HG02884 (cell line): ENCODE measurements around the gene TMSB4X.
A peak's percentile ranks its signal among the peaks of the same experiment; 100 is the strongest.

Experiments used
- ATAC-seq: cut with Tn5 transposase; IDR thresholded peaks from one replicate; pipeline ENCODE4 v1.9.1; 2021; ENCODE audit warnings: mild to moderate bottlenecking, moderate library complexity; ENCODE audit not compliant: unreplicated experiment

Gene TMSB4X

DNA sequence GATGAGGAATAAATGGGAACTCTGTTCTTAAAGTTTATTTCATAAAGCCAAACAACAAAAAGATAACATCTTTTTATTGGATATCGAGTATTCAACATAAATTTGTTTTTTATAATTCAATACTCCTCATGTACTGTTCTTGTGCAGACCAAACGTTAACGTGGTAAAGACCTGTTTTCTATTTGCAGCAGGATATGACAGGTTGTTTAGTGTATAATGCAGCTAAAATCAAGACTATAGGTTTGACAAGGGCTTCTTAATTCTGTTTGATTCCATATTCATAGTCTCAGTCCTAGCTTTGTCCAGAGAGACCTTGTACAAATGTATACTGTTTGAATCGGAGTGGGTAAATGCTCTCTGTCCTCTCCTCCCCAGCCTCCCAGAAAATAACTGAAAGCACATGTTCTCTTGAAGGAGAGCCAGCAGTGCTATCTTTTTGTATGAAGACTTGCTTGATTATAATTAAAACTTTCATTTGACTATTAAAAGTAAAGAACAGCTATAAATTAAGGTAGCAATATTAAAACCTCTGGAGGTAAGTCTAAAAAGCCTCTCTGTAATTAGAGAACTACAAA lies 17.7 kb downstream of the TMSB4X start:
- no peak for ATAC-seq

DNA sequence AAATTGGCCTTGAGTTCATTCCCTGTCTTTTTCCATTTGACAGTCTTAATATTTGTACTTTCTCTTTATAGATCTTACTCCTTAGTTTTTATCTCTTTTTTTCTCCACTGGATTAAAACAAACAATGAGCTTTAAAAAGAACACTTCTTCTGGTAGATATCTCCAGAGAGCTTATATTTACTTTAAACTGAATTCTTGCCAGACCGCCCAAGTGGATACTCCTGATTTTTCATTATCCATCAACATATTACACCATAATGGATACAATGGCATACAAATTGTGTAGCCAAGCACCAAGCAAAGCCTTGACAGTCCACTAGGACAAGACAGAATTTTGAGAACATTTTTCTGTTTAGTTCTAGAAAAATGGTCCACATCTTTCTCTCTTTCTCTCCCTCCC lies 18.9 kb downstream of the TMSB4X start:
- no peak for ATAC-seq

- no peak for ATAC-seq
Observed at GRCh38 chrX:12994321-12994720, 19.4 kb downstream of the TMSB4X start.

DNA sequence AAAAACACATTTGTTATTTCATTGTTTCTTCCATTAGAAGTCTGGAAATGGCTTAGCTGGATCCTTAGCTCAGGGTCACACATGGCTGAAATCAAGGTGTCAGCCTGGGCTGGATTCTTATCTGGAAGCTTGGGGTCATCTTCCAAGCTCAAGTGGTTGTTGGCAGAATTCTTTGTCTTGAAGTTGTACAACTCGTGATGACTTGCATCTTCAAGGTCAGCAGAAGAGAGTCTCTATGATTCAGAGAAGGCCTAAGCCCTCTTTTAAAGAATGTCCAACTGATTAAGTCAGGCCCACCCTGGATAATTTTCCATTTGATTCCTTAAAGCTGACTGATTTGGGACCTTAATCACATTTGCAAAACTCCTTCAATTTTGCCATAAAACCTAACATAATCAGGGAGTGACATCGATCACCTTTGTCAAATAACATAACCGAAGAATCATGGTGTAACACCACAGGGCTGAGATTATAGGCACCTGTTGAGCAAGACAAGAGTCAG lies 22.1 kb downstream of the TMSB4X start:
- ATAC-seq: no peak

DNA sequence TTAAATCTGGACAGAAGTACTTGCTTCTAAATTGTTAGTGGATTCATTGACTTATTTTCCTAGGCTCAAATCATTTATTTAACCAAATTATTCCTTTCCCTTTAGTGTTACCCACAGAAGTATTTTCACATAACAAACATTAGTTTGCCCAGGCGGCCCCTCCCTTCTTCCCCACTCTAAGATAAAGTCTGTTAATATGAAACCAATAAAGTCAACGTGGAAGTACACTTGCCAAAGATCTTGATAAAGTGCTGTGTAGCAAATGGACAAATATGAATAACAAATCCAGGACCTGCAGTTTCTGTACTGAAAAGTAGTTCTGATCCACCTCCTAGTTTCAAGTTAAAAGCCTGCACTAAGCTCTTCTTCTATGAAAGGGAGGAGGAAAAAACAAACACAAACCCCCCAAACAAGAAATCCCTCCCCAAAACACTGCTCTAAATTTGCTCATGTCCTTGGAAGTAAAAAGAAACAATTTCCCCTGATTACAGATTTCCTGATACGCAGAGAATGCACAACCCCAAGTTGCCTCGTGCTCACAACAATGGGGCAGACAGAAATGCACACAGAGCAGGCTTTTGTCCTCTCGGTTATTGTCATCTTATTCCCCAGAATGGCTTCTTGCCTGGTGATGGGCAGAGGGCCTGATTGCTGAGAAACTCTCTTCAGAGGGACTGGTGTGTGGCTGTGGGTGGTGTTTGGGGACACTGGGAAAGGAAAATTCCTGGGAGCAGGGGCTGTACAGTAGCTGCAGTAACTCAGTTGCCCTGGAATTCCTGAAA lies 23.2 kb downstream of the TMSB4X start:
- ATAC-seq: no peak

DNA sequence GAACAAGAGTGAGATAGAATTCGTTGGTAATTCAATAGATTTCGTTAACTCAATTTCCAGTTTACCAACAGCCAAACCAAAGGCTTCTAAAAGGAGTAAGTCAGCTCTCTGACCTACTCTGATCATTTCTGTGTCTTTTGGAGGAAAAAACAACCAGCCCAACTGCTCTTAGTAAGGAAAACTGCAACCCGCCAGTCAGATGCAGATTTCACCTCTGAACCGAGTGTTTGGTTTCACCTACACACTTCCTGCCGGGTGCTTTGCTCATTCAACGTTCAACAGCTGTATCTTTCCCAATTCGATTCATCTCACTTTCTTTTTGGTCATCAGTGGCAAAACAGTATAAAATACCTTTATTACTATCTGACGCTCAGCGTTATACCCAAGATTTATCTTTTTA lies 24.5 kb downstream of the TMSB4X start:
- no peak for ATAC-seq

- ATAC-seq: peak; percentile 37
Observed at GRCh38 chrX:13000301-13000811, 25.4 kb downstream of the TMSB4X start.

DNA sequence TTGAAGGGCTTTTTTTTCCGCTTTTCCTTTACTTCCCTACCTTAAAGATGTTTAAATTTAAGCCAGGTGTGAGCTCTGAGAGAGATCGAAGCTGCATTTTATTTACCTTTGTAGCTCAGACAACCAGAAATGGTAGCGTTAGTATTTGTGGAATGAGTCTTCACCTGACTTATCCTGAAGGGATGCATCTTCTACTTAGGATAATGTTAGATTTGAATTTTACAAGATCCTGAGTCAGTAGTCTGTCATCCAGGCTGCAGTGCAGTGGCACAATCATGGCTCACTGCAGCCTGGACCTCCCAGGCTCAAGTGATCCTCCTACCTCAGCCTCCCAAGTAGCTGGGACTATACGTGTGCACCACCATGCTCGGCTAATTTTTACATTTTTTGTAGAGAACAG lies 26.2 kb downstream of the TMSB4X start:
- no peak for ATAC-seq

- no peak for ATAC-seq
Observed at GRCh38 chrX:13001961-13002671, 27.2 kb downstream of the TMSB4X start.

DNA sequence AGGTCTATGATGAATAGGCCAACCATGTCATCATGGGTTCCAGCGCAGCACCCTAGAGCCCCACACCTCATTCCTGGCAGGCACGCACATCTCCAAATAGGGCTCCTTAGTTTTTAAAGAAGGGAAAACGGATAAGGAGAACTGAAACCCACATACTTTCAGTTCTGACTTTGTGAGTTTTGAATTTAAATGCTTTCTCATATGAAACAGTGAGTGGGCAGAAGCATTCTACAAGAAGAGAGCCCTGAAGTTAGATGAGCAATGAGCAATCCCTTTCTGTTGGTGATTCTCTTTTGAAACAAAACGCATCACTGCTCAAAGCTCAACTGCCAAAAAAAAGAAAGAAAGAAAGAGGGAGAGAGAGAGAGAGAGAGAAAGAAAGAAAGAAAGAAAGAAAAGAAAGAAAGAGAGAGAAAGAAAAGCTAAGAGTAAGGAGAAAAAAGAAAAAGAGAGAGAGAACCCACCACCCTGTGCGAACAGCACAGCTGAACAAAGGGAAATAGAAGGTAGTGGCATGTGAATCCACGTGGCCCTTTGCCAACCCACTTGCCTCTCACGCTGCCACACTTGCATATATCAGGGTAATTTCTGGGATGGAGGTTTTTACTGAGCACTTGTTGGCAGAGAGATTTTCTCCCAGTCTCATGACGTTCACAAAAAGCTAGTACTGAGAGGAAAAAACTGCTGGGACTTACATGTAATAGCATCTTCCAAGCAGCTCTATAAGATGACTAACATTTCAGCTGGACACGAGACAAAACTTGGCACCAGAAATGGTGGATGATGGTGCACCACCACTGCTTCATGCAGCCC lies 31.0 kb downstream of the TMSB4X start:
- peak; percentile 46 for ATAC-seq

GRCh38 chrX:13007519-13008188 lies 32.7 kb downstream of the TMSB4X start:
- ATAC-seq: no peak

- ATAC-seq: no peak
Observed at GRCh38 chrX:13008189-13008533, 33.3 kb downstream of the TMSB4X start.

GRCh38 chrX:13008851-13009250 lies 33.9 kb downstream of the TMSB4X start:
- ATAC-seq: no peak

- no peak for ATAC-seq
Observed at GRCh38 chrX:13009273-13009672, 34.4 kb downstream of the TMSB4X start.

GRCh38 chrX:13009844-13010243 lies 34.9 kb downstream of the TMSB4X start:
- no peak for ATAC-seq

- ATAC-seq: no peak
Observed at GRCh38 chrX:13010546-13010945, 35.6 kb downstream of the TMSB4X start.

- peak; percentile 75 for ATAC-seq
Observed at GRCh38 chrX:13013363-13014110, 38.6 kb downstream of the TMSB4X start.

- ATAC-seq: peak; percentile 25
Observed at GRCh38 chrX:13014111-13015096, 39.5 kb downstream of the TMSB4X start.
